ENCODE measurements around the gene ZNF687. TPM values are rescaled to one million over a fixed set of nuclear protein-coding genes. Genes with fewer than 3 reads are reported as not detected.
A peak's percentile ranks its signal among the peaks of the same experiment; 100 is the strongest.

Gene ZNF687
- total RNA-seq, 1 donor from 2014 or later = 9.0 TPM

- H3K4me3 ChIP-seq (ENCODE audit: low read depth, low read length) = no peak overlapping the region
- FAIRE-seq (no peak), DNase-seq (ENCODE audit: low read depth) (no peak)
- peaks cover 46% of the 10 kb centered on the region for H3K36me3 ChIP-seq (ENCODE audit: control insufficient read depth, insufficient read depth, low read length)
- no peak for TF ChIP-seq CTCF (IDR thresholded peaks at IDR 0.05; ENCODE audit: insufficient read depth, low read length, severe bottlenecking)
- no peaks in the 10 kb centered on the region for H3K27me3 ChIP-seq (ENCODE audit: control insufficient read depth, insufficient read depth, low read length)
These were observed 38.3 kb upstream of the ZNF687 start for GRCh38 chr1:151243683-151244216.

DNA sequence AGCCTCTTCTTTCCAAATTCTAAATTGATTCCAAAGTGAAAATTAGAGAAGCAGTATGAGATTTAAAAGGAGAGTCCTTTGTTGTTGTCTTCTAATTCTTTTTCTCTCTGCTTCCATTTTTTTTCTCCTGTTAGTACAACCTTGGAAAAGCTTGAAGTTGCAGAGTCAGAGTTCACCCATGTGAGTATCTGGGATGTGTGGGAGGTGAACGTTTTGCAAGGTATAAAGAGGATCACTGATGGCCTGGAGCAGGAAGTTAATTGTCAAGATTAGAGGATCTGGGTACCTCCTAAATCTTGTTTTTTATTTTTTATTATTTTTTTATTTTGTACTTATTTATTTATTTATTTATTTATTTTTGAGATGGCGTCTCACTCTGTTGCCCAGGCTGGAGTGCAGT lies 35.3 kb upstream of the ZNF687 start:
- Histone ChIP-seq H3K4me3 (ENCODE audit: low read depth, low read length) (no peak overlapping the region), H3K27me3 (ENCODE audit: control insufficient read depth, insufficient read depth, low read length) (no peaks in the 10 kb centered on the region), H3K36me3 (ENCODE audit: control insufficient read depth, insufficient read depth, low read length) (peaks cover 38% of the 10 kb centered on the region)
- DNase-seq (ENCODE audit: low read depth) (no peak), FAIRE-seq (no peak)
- TF ChIP-seq CTCF (IDR thresholded peaks at IDR 0.05; ENCODE audit: insufficient read depth, low read length, severe bottlenecking) = no peak

GRCh38 chr1:151251656-151252470 lies 30.2 kb upstream of the ZNF687 start:
- FAIRE-seq = no peak
- Histone ChIP-seq H3K27me3 (ENCODE audit: control insufficient read depth, insufficient read depth, low read length) (no peaks in the 10 kb centered on the region), H3K4me3 (ENCODE audit: low read depth, low read length) (no peak overlapping the region), H3K36me3 (ENCODE audit: control insufficient read depth, insufficient read depth, low read length) (peaks cover 17% of the 10 kb centered on the region)
- TF ChIP-seq CTCF (IDR thresholded peaks at IDR 0.05; ENCODE audit: insufficient read depth, low read length, severe bottlenecking) = peak; percentile 63
- DNase-seq (ENCODE audit: low read depth) = peak; percentile 77

- H3K36me3 ChIP-seq (ENCODE audit: control insufficient read depth, insufficient read depth, low read length) = peaks cover 3% of the 10 kb centered on the region
- no peak for TF ChIP-seq CTCF (IDR thresholded peaks at IDR 0.05; ENCODE audit: insufficient read depth, low read length, severe bottlenecking)
- peak; percentile 92 for DNase-seq (ENCODE audit: low read depth)
- peak within 1 kb of the TSS; percentile 80 for H3K4me3 ChIP-seq (ENCODE audit: low read depth, low read length)
- FAIRE-seq = peak; percentile 72
- no peaks in the 10 kb centered on the region for H3K27me3 ChIP-seq (ENCODE audit: control insufficient read depth, insufficient read depth, low read length)
These were observed 27.6 kb upstream of the ZNF687 start, which contains the start of gene PSMD4 for GRCh38 chr1:151254217-151255213. TSS of gene PSMD4 (plus strand) at chr1:151254734. CDS start at chr1:151254783, 49 bp downstream.

GRCh38 chr1:151255381-151255780 lies 26.7 kb upstream of the ZNF687 start:
- no peak for TF ChIP-seq CTCF (IDR thresholded peaks at IDR 0.05; ENCODE audit: insufficient read depth, low read length, severe bottlenecking)
- Histone ChIP-seq H3K36me3 (ENCODE audit: control insufficient read depth, insufficient read depth, low read length) (no peaks in the 10 kb centered on the region), H3K4me3 (ENCODE audit: low read depth, low read length) (peak overlapping the region; percentile 80), H3K27me3 (ENCODE audit: control insufficient read depth, insufficient read depth, low read length) (no peaks in the 10 kb centered on the region)
- FAIRE-seq (no peak), DNase-seq (ENCODE audit: low read depth) (peak; percentile 21)

All from bronchial epithelial cell (primary cell).